Kidney tubule cell (primary cell): ENCODE measurements around the gene PIEZO2.

Source experiments
- DNase-seq: peaks from one replicate; pipeline ENCODE4 v3.0.0-alpha.2; 2018; ENCODE audit warnings: low spot score

Gene PIEZO2

DNA sequence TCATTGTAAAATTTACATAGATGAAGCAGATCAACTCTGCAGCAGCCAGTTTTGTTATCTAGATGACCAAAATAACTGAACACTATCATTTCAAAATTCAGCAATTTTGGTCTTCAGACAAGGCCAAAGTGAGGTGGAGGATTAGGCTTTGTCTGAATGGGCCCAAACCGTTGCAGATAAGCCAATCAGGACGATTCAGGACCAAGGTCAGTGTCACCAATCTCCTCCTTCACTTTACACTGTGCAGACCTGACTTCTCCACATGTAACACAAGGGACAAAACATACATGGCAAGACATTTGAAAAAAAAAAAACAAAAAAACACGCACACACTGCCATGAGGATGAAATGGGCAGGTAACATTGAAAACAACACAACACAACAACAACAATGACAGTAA is 412.4 kb downstream of the PIEZO2 start:
- no peak for DNase-seq

DNA sequence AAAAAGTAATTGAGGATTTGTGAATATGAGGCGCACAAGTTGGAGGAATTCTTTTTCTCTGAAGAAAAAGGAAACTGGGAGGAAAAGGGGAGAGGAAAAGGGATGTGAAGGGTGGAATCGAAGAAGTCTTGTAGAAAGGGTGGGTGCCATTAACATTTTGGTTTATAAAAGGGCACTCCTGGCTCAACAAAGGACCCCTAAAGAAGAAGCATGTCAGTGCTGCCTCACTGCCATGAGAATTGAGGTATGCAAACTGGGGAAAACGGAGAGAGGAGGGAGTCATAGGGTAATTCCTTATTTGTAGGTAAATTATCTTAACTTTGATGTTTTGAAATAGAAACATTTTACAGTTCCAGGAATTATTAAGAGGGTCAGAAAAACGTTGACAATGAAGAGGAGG is 416.4 kb downstream of the PIEZO2 start:
- DNase-seq, result no peak

DNA sequence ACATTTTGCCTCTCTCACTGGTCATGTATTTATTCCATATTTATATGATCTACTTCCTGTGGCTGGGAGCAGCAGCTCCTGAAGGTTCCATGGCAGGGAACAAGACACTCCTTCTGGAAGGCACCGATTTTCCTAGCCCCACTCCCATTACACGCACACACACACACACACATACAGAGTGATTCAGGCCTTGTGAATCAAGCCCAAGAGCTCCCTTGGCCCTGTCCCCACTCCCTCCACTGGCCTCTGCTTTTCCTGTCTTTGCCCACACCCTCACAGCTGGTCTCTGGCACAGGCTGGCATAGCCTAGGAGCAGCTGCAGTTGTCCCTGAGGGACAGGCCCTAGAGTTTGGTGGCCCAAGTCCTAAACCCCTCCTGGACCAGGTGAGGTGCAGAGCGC is 421.9 kb downstream of the PIEZO2 start:
- no peak for DNase-seq

DNA sequence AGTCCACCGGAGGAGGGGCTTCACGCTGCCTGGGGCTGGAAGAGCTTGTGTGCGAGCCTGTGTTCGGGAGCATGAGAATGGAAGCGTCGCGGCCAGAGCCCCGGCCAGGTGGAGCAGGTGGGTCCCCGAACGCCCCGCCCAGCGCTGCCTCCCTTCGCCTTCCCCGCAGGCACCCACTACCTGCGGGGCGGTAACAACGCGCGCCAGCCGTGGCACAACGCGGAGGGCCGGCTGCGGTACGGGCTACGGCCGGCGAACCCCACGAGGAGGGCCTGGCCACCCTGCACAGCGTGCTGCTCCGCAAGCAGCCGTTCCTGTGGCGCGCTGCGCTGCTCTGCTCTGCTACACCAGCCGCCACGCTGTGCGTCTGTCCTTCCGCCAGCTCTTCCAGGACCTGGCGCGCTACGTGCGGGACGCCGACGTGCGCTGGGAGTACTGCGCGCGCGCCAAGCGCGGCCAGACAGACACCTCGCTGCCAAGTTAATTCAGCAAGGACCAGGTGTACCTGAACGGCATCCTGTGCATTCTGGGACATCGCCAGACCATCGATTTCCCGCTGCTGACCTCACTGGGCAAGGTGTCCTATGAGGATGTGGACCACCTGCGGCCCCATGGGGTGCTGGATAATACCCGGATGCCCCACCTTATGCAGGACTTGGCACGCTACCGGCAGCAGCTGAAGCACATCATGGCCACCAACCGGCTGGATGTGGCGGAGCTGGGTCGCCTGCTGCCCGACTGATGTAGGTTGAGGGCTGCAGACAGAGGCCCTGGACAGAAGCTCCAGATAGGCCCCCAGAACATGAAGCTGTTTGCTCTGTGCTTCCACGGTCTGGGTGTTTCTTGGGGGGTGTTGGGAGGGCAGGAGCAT is 422.9 kb downstream of the PIEZO2 start:
- peak; percentile 35 for DNase-seq

DNA sequence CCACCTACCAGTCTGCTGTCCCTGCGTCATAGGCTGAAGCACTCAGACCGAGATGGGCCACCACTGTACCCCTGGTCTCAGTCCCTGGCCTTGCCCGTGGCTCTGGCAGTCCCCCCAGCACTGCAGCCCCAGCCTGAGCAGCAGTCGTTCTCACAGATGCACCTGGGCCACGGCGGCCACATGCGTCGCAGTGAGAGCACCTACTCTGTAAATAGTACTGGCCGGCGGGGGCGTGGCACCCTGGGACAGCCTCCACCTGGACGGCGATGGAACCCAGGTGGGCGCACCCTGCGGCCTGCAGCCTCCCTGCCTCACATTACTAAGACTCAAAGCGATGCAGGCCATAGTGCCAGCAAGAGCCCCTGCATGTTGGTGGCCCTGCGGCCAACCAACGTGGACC is 424.7 kb downstream of the PIEZO2 start:
- DNase-seq, result no peak

DNA sequence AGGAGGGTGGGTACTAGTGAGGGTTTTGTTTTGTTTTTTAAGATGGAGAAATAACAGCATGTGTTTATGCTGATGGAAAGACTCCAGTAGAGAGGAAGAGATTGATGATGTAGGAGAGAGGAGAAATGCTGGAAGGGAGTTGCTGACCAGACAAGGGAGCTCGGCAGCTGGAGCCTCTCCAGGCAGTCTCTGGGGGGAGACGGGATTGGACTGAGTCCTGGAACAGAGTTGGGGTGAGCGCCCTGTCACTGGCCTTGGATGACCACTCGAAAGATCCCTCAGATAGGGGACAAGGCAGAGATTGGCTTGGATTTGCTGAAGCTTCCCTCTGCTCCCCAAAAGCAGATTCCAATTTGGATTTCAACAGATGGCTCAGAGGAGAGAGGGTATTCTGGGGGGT is 425.9 kb downstream of the PIEZO2 start:
- no peak for DNase-seq

DNA sequence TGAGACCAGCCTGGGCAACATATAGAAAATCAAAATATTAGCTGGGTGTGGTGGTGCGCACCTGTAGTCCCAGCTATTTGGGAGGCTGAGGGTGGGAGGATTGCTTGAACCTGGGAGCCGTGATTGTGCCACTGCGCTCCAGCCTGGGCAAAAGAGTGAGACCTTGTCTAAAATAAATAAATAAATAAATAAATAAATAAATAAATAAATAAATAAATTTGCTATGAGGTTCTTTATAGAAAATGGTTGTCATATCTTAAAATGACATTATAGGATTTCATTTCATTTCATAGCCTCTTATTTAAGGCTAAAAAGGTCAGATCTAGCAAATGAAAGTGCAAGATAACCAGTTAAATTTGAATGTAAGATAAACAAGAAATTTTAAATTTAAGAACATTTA is 430.6 kb downstream of the PIEZO2 start:
- no peak for DNase-seq

DNA sequence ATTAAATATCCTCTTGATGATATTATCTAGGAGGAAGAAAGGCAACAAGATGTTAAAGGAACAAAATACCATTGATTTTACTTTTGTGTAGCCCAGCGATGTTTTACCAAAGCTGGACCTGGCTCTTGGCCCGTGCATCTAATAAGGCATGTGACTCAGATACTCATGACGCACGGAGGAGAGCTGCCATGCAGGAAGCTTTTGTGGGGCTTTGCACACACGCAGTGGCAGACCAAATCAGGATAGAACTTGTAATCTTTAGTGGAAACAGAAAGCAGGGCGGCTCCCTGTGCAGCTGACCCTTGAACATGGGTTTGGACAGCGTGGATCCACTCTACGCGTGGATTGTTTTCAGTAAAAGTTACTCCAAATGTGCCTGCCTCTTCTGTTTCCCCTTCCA is 433.6 kb downstream of the PIEZO2 start:
- DNase-seq, result peak; percentile 71

DNA sequence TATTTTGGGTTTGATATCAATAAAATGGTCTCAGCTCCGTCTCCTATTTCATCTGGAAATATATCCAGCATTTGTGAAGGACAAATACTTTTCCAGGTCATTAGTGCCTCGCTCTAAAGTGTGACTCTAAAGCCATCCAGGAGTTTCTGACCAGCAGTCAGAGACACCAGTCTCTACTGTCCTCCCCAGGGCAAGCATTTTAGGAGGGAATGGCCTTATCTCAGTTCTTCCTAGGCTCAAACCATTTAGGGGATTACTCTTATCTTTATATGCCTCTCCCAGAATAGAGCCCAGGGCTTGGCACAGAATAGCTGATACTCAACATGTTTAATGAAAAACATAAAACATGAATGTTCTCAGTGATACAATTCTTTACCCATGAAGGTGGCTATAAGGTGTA is 436.0 kb downstream of the PIEZO2 start:
- no peak for DNase-seq

DNA sequence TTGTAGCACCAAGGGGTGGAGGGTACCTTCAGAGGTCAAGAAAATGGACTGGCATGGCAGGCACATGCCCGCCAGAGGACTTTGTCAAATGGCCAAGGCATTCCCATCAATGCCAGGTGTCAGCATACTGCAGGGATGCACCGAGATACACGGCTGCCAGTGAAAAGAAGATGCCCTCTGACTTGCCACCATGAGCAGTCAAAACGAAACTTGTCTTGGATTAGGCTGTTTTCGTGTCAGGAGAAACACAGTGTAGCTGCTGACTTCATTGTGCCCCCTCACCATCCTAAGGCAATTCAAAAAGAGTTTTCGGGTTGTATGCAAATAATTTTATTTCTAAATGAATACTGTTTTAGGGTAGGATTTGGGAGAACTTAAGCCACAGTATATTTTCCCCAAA is 442.1 kb downstream of the PIEZO2 start:
- DNase-seq, result no peak

DNA sequence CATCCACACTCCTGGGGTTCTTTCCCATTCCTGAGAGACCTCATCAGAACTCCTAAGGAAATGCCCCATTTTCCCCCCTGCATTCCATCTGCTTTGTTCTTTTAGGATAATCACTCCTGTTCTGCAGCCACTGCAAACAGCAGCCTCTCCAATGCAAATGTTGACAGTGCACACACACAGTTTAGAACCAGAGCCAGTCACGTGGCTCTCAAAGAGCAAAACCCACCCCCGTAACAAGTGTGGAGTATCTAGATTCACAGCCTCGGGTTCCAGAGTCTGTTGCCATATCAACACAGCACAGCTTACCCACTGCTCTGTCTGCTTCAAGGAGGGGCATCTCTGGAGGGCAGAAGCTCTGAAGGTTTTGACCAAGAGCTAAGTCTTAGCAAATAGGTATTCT is 443.6 kb downstream of the PIEZO2 start:
- no peak for DNase-seq

DNA sequence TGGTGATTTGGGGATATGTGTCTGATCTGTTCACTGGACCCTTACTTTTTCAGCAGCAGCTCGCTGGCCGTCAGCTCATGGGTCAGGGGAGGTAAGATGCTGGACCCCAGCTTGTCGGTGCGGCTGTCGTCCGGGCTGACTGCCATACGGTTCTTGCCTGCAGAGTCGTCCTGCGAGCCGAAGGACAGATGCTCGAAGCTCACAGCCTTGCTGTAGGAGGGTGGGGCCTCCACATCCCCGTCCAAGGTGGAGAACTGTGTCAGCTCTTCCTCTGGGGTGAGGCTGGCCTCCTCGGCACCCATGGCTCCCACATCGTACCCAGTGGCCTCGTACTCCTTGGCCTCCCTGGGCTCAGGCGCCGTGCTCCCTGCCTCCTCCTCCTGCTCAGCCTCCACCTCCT is 444.1 kb downstream of the PIEZO2 start:
- no peak for DNase-seq

DNA sequence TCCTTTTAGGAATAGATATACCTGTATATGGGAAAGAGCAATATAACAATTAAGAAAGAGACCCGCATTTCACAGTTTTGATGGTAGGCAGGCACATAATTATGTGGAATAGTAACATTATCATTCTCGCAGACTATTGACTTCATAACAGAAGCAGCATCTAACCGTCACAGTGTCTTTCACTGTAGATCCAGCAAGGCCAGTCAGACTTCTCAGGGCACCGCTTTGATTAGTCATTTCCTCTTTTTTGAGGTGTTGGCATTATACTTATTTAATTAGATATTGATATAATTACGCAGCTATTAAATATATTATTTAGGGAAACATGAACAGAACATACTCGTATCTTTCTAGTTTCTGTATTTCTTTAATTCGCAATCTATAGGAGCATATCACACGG is 447.2 kb downstream of the PIEZO2 start:
- DNase-seq, result no peak

DNA sequence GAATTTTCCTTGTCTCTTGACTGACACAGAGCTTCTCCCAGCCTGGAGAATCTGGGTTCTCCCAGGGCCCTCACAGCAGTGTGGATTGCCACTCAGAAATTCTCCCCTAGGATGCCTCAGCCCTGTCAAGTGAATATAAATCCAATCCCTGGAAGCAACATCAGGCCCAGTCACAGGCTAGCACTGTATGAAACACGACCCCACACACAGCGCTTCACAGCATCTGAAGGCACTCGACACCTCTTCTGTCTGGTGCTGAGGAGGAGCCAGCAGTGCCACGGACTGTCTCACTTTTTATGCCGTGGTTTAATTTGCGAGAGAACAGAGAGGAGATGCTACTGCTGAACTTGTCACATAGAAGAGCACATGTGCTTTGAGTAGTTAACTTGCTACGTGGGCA is 459.0 kb downstream of the PIEZO2 start:
- no peak for DNase-seq

DNA sequence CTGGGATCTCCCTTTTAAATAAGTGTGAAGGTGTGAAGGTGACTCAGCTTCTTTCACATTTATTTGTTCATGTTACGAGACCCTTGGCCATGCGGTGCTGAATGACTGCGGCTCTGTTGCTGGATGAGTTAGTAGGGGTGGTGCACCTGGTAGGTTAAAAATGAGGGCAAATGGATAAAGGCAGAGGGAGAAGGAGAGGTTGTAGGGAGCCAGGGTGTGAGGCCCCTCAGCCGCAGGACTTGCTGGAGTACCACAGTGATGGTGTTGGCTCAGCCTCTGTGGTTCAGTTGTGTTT is 459.4 kb downstream of the PIEZO2 start:
- no peak for DNase-seq

DNA sequence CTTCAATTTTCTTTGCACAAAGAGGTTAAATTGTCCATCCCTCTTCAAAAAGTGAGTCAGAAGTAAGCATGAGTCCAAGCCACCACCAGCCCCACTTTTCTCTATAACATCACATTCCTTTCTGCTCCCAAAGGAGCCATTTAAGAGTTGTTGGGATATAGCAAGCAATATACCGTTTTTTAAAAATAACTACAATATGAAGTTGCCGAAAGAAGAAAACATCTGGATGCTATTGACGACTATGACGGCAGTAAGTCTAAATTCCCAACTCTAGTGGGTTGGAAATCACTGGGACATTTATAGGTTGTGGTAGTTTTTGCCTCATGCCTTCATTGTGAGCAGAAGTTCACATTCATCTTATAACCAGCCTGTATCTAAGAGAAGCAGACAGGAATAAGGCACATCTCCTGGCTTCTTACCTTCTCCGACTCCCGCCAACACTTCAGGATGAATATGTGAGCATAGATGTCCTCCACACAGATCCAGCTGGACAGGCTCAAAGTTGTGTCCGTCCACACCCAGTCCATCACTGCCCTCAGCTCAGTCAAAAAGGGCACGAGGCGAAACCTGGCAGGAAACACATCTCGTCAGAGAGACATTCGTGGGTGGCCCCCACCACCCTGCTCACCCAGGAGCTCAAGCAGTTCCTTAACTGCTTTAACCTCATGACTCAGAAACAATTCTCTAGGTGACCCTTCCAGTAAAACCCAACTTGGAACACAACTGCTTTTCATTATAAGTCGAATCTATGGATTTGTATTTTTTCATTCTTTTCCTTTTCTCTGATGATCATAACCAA is 459.9 kb downstream of the PIEZO2 start:
- DNase-seq, result no peak

DNA sequence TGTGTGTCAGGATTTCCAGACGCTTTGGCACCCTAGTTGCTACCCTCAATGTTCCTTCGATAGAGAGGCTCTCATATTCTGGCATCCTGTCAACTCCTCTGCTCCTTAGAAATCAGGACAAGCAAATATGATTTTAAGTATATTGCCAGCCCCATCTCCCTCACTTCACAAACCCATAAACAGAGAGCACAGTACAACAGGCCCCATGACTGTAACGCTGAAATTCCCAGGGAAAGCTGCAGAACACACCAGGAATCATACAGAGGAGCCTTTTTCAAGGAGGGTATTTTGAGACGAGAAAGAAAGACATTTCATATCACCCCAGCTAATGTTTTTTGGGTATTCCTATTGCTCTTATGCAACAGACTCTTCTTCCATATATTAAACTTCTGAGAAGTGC is 460.6 kb downstream of the PIEZO2 start:
- DNase-seq, result no peak

DNA sequence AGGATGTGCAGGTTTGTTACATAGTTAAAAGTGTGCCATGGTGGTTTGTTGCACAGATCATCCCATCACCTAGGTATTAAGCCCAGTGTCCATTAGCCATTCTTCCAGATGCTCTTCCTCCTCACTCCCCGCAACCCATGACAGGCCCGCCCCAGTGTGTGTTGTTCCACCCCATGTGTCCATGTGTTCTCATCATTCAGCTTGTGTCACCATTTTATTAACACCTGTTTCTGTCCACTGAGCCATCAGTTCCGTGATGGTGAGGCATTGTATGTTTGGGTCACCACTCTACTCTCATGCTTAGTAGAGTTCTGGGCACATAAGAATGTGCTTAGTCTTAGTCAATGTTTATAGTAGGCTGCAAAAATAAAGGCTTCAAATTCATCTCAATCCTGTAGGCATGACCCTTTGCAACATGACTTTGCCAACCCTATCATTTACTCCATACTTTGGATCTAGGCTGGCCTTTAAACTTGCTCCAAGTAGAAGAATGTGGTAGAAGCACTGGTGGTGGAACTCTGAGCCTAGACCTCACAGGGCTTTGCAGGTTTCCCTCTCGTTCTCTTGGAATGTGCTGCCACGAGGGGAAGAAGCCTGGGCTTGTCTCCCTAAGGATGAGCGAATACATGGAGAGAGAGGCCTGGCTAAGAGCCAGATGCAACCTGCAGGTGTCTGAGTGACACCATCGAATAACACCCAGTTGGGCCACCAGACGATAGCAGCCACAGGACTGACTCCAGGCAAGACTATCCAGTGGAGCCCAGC is 462.0 kb downstream of the PIEZO2 start:
- peak; percentile 80 for DNase-seq

DNA sequence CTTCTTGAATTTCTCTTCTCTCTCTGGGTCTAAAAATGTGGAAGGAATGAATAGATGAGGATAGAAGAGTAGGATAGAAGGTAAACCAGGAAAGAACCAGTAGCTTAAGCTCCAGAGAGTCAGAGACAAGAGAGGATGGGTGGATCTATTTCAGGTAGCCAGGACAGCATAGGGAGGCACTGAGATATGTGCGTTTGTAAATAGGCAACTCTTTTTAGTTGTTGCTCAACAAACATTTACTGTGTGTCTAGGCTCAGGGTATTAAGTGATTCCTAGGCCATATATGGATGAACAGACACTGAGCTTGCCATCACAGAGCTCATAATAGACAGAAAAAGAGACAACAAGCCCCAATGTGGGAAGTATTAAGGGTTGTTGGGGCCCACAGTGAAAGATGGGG is 463.1 kb downstream of the PIEZO2 start:
- no peak for DNase-seq

DNA sequence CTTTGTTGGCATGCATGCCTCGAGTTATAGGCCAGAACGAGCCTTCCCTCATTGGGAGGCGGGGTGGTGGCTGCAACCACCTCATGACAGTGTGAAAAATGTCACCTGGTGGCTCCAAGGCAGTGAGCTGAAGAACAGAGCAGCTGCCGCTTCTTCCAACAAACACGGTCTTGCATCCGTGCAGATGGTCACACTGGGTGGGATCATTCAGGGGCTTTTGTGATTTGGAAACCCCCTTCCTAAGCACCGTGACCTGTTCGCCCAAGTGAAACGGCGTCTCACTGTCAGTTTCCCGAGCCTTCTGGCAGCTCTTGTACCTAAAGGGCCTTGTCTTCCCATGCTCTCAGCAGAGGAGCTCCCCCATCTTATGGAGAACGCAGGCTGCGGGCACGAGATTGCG is 463.9 kb downstream of the PIEZO2 start:
- peak; percentile 29 for DNase-seq

DNA sequence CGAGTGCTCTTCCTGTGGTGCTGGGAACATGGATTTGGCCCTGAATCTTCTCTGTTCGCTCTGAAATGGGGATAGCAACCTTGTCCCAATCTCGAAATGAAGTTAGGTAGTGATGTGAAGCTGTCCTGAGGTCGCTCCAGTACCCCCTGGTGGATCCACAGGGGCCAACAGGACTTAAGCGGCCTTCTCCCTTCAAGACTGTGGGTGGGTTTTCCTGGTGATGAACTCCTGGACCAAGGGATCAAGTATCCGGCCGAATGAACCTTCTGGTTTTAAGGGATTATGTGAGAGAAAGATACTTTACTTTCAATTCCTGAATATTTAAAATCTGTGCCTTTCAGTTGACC is 467.0 kb downstream of the PIEZO2 start:
- DNase-seq, result no peak

DNA sequence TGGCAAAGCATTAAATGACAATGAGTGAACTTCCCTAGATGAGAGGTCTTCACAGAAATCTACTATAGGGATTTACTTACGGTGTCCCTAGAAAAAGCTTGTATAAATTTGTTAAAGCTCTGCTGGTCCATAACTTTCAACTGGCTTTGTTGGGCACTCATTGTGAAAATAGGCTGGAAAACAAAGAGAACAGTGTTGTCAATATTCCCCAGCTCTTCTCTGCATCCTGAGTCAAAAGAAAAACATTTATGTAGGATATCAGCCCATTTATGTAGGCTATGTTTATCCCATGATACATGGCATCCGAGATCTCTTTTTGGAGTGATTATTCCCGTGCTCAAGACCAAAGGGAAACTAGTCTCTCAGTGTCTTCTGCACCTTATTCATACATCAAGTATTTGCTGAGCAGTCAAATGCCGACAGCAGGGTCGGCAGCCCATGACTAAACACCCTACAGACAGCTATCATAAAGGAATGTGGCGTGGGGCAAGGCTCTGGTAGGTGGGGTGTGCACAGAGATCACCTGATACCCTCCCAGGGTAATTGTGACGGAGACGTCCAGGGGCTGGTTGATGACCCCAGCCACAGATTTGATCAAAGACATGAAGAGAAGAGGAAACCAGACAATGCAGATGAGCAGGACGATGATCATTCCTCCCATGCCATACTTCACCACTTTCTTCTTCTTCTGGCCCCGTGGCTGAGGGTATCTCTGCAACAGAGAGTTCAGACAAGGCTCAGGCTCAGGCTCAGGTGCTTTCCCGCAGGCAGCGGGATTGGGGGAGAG is 467.6 kb downstream of the PIEZO2 start:
- DNase-seq, result peak; percentile 75
